Lung microvascular endothelial cell (primary cell): ENCODE measurements around the gene PXMP2. TPM values are rescaled to one million over a fixed set of nuclear protein-coding genes. Genes with fewer than 3 reads are reported as not detected.

Source experiments
- DNase-seq, 2 donors: peaks; one replicate each; pipeline versions ENCODE4 v3.0.0 to v3.0.0-alpha.2; 2010; ENCODE audit warnings: low read depth in 2 of 2
- total RNA-seq: library from RNA; depleted of rRNA; stranded (reverse); fragments of >200 nt; gene quantifications from 2 replicates; pipeline ENCODE4 v1.2.1, GENCODE V29; 2014

PXMP2 gene
- total RNA-seq, 1 donor from 2014 or later = 38.7 TPM

- no peak for DNase-seq
These were observed 33.4 kb downstream of the PXMP2 start for GRCh38 chr12:132720606-132721345.

- no peak for DNase-seq
These were observed 35.8 kb downstream of the PXMP2 start for GRCh38 chr12:132723015-132723763.

- no peak for DNase-seq
These were observed 36.4 kb downstream of the PXMP2 start for GRCh38 chr12:132723764-132724140.

- no peak for DNase-seq
These were observed 37.3 kb downstream of the PXMP2 start for GRCh38 chr12:132724506-132725241.

GRCh38 chr12:132726386-132726785 lies 39.0 kb downstream of the PXMP2 start:
- no peak for DNase-seq

DNA sequence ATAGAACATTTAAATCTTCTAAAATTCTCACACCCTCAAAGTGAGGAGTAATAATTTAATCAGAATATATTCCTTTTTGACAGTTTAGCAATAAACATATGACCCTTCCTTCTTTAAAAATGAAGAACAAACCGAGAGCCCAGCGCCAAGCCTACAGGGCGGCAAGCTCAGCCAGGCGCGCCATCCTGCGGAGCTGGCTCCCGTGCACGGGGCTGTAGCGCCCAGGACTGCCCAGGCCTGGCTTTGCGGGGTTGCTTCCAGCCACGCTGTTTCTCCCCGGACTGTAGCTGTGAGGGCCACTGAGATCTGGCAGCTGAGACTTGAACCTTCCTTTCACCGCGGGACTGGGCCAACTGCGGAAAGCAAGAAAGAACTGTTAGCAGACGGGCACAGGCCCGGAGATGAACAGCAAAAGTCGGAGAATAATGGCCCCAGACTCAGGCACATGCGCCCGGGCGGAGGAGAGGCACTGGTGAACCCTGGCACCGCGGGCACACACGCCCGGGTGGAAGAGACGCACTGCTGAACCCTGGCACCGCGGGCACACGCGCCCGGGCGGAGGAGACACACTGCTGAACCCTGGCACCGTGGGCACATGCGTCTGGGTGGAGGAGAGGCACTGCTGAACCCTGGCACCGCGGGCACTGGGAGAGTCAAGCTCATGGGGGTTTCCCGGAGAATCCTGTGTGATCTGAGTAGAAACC lies 39.9 kb downstream of the PXMP2 start:
- DNase-seq = no peak

- no peak for DNase-seq
These were observed 41.1 kb downstream of the PXMP2 start for GRCh38 chr12:132728502-132728901.

GRCh38 chr12:132729541-132730320 lies 42.3 kb downstream of the PXMP2 start:
- DNase-seq = no peak

- no peak for DNase-seq
These were observed 43.0 kb downstream of the PXMP2 start for GRCh38 chr12:132730353-132730752.

DNA sequence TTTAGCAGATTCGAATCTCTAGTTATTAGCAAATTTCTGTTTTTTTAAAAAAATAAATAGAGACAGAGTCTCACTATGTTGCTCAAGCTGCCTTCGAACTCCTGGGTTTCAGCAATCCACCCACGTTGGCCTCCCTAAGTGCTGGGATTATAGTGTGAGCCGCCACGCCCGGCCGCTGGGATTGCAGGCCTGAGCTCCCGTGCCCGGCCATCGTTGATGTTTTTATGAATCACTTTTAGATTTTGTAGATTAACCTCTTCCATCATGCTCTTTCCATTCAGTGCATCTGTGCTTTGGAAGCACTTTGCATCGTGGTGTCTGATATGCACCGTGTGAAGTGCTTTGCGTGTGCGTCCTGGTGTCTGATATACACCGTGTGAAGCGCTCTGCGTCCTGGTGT lies 44.2 kb downstream of the PXMP2 start:
- no peak for DNase-seq

GRCh38 chr12:132734206-132734605 lies 46.8 kb downstream of the PXMP2 start:
- DNase-seq = no peak

DNA sequence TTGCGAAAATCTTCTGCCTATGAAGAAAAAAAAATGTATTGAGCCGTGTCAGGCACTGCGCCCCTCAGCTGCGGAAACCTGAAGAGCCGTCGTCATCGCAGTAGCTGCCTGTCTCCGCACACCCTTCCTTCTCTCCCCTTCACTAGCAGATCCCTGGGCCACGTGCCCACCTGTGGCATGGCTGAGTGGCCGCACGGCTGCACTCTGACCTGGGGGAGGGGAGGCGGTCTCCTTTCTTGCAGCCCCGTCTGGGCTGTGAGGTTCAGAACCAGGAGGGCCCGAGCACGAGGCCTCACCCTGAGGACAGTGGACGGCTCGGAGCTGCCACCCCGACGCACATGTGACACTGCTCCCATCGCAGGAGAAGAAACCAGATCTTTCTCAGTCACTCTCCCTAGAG lies 48.1 kb downstream of the PXMP2 start:
- DNase-seq = no peak

DNA sequence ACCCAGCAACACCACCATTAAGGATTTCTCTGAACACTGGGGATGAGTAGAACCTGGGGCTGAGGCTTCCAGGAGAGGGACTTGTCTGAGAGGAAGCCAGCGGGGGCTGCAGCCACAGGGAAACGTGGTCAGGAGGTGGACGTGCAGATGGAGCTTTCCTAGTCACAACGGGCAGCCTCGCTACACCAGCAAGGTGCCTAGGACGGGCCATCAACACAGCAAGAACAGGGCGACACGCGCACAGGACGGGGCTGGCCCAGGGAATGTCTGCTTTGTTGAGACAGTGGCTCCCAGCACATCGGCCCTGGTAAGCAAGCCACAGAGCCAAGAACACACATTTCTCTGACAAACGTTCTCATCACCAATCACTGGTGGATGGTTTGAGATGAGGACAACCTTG lies 49.0 kb downstream of the PXMP2 start:
- no peak for DNase-seq

- DNase-seq = no peak
These were observed 49.5 kb downstream of the PXMP2 start for GRCh38 chr12:132736913-132737312.

GRCh38 chr12:132739600-132740312 lies 52.4 kb downstream of the PXMP2 start:
- no peak for DNase-seq

- no peak for DNase-seq
These were observed 52.9 kb downstream of the PXMP2 start for GRCh38 chr12:132740313-132740646.

DNA sequence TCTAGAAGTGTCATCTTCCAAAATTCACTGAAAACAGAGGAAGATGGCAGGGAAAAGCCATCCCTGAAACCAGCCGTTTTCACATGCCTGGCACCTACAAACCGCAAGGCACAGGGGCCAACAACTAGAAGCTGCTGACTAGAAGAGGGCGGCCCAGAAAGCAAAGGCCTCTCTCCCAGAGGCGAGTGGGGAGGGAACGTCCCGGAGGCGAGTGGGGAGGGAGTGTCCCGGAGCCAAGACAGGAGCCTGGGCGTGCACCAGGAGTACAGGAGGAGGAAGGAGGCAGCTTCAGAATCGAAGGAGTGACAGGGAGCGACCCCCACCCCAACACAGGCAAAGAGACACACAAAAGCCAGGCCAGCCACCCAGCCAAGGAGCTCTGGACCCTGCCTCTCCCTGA lies 53.3 kb downstream of the PXMP2 start:
- DNase-seq = no peak

- DNase-seq = no peak
These were observed 54.2 kb downstream of the PXMP2 start for GRCh38 chr12:132741620-132742019.

- no peak for DNase-seq
These were observed 56.4 kb downstream of the PXMP2 start for GRCh38 chr12:132743831-132744230.

- DNase-seq = no peak
These were observed 59.2 kb downstream of the PXMP2 start for GRCh38 chr12:132746613-132747012.

DNA sequence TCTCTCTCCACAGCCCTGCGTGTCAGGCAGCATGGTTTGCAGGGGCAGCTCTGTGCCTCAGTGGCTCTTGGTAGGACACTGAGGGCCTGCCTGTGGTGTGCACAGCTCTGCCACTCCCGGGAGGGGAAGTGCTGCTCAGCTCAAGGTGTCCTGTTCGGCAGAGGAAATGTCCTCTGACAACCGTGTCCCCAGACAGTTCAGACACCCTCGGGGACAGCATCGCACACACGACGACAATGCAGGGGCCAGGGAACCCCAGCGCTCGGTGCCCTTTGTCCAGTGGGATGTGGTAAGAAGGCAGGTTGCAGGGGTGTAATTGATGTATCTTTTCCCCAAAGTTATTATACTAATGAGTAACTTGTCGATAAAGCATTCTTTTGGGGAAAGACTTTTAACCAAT lies 60.0 kb downstream of the PXMP2 start:
- no peak for DNase-seq
